CD4-positive, alpha-beta T cell treated with Interleukin-6 for 4 hours (primary cell): Measurements from ENCODE around the gene SCAF1.
"Not testable (repeated sequence)": the region's sequence is repeated elsewhere in the genome, so short reads cannot be mapped to it uniquely, and the experiment has no call there.

Source experiments
- DNase-seq: peaks from one replicate; pipeline ENCODE4 v3.0.0-alpha.2; 2020; ENCODE audit warnings: mixed read lengths

The SCAF1 gene

GRCh38 chr19:49614096-49614833 is 27.7 kb upstream of the SCAF1 start:
- DNase-seq: no peak

GRCh38 chr19:49615861-49616260 is 26.1 kb upstream of the SCAF1 start:
- no peak for DNase-seq

GRCh38 chr19:49616532-49616931 is 25.5 kb upstream of the SCAF1 start:
- no peak for DNase-seq

GRCh38 chr19:49616945-49617344 is 25.1 kb upstream of the SCAF1 start:
- no peak for DNase-seq

- DNase-seq: not testable (repeated sequence)
Observed at GRCh38 chr19:49617860-49618259, 24.1 kb upstream of the SCAF1 start.

GRCh38 chr19:49624967-49625910 is 16.8 kb upstream of the SCAF1 start:
- DNase-seq: no peak

- no peak for DNase-seq
Observed at GRCh38 chr19:49626226-49626625, 15.8 kb upstream of the SCAF1 start.

GRCh38 chr19:49629659-49630058 is 12.3 kb upstream of the SCAF1 start:
- DNase-seq: no peak

- no peak for DNase-seq
Observed at GRCh38 chr19:49631014-49631588, 10.9 kb upstream of the SCAF1 start.

GRCh38 chr19:49631610-49632192 is 10.3 kb upstream of the SCAF1 start:
- DNase-seq: no peak

- no peak for DNase-seq
Observed at GRCh38 chr19:49632576-49632975, 9.4 kb upstream of the SCAF1 start.

GRCh38 chr19:49633273-49633672 is 8.7 kb upstream of the SCAF1 start:
- not testable (repeated sequence) for DNase-seq

- DNase-seq: no peak
Observed at GRCh38 chr19:49635530-49636232, 6.3 kb upstream of the SCAF1 start.

- DNase-seq: no peak
Observed at GRCh38 chr19:49636233-49636932, 5.6 kb upstream of the SCAF1 start.

- DNase-seq: no peak
Observed at GRCh38 chr19:49637821-49638738, 3.9 kb upstream of the SCAF1 start.

GRCh38 chr19:49639401-49640112 is 2.5 kb upstream of the SCAF1 start:
- no peak for DNase-seq

- DNase-seq: peak; percentile 100
Observed at GRCh38 chr19:49640113-49640898, 1.7 kb upstream of the SCAF1 start, which contains the start of gene RRAS. Gene RRAS, minus strand, starts transcription at chr19:49640143. Its CDS starts 45 bp downstream, at chr19:49640098.

- no peak for DNase-seq
Observed at GRCh38 chr19:49642492-49643035, 555 bp downstream of the SCAF1 start.

- DNase-seq: no peak
Observed at GRCh38 chr19:49643466-49643865, 1.5 kb downstream of the SCAF1 start.
